HFFc6 (cell line): ENCODE data around the gene TRIP10. TPM values are rescaled to one million over a fixed set of nuclear protein-coding genes. Genes with fewer than 3 reads are reported as not detected.

Source experiments
- DNase-seq: peaks from one replicate; pipeline ENCODE4 v3.0.0-alpha.2; 2018
- H3K27ac Mint-ChIP-seq: 2 replicates; pipeline ENCODE4 v1.8.0; 2020; ENCODE audit warnings: mild to moderate bottlenecking, mixed read lengths
- H3K27me3 Mint-ChIP-seq: 2 replicates; pipeline ENCODE4 v1.8.0; 2021; ENCODE audit warnings: mild to moderate bottlenecking, moderate library complexity, mixed read lengths; ENCODE audit not compliant: insufficient read depth
- H3K36me3 Mint-ChIP-seq: 2 replicates; pipeline ENCODE4 v1.8.0; 2021; ENCODE audit warnings: low read depth, mixed read lengths
- H3K4me1 Mint-ChIP-seq: 2 replicates; pipeline ENCODE4 v1.8.0; 2020; ENCODE audit warnings: low read depth, mixed read lengths
- H3K4me3 Mint-ChIP-seq: 2 replicates; pipeline ENCODE4 v1.8.0; 2020; ENCODE audit warnings: mild to moderate bottlenecking, moderate library complexity, mixed read lengths
- H3K9me3 Mint-ChIP-seq: 2 replicates; pipeline ENCODE4 v1.8.0; 2020; ENCODE audit warnings: mild to moderate bottlenecking, mixed read lengths
- CTCF ChIP-seq: fragments of 200-600 bp; sonication (generic); IDR thresholded peaks from 2 replicates; pipeline ENCODE4 v1.5.0; 2021; ENCODE audit warnings: antibody characterized with exemption, mild to moderate bottlenecking
- total RNA-seq, 6 experiments: library from RNA; stranded (reverse); fragmentation: NEBNext Ultra II Directional; extraction: Animal tissue kit (Norgen Biotek cat#: 25700); gene quantifications; 2 replicates in 1 of 6; 3 replicates in 5 of 6; pipeline ENCODE4 v1.2.3, GENCODE V29; 2021

Gene TRIP10
- total RNA-seq, 6 experiments from 2014 or later = 46.1 to 53.3 (median 48.8) TPM

- Mint-ChIP-seq H3K9me3 (no peaks in the 10 kb centered on the region), H3K27me3 (peaks cover 20% of the 10 kb centered on the region), H3K36me3 (no peaks in the 10 kb centered on the region), H3K4me3 (no peak overlapping the region), H3K4me1 (no peaks in the 10 kb centered on the region), H3K27ac (no peak overlapping the region)
- no peak for DNase-seq
- TF ChIP-seq CTCF = no peak
Observed at GRCh38 chr19:6700586-6701316, 38.7 kb upstream of the TRIP10 start.

- TF ChIP-seq CTCF = no peak
- H3K27ac Mint-ChIP-seq = no peak overlapping the region
Observed at GRCh38 chr19:6705931-6706632, 33.4 kb upstream of the TRIP10 start.

GRCh38 chr19:6706633-6706958 lies 32.9 kb upstream of the TRIP10 start:
- TF ChIP-seq CTCF = no peak
- H3K36me3 Mint-ChIP-seq = no peaks in the 10 kb centered on the region
- H3K27me3 Mint-ChIP-seq = peaks cover 44% of the 10 kb centered on the region
- no peak overlapping the region for H3K4me3 Mint-ChIP-seq
- no peak overlapping the region for H3K27ac Mint-ChIP-seq
- no peaks in the 10 kb centered on the region for H3K9me3 Mint-ChIP-seq
- H3K4me1 Mint-ChIP-seq = no peaks in the 10 kb centered on the region
- no peak for DNase-seq

More at GRCh38 chr19:6705931-6706632, 33.4 kb upstream of the TRIP10 start:
- Mint-ChIP-seq H3K4me1 (no peaks in the 10 kb centered on the region), H3K36me3 (no peaks in the 10 kb centered on the region), H3K9me3 (no peaks in the 10 kb centered on the region), H3K27me3 (peaks cover 40% of the 10 kb centered on the region), H3K4me3 (no peak overlapping the region)
- DNase-seq = no peak

GRCh38 chr19:6707011-6707657 lies 32.3 kb upstream of the TRIP10 start:
- no peak for TF ChIP-seq CTCF
- no peak overlapping the region for H3K4me3 Mint-ChIP-seq
- H3K4me1 Mint-ChIP-seq = no peaks in the 10 kb centered on the region
- no peak for DNase-seq
- H3K27ac Mint-ChIP-seq = no peak overlapping the region
- no peaks in the 10 kb centered on the region for H3K9me3 Mint-ChIP-seq
- peaks cover 46% of the 10 kb centered on the region for H3K27me3 Mint-ChIP-seq
- H3K36me3 Mint-ChIP-seq = no peaks in the 10 kb centered on the region

GRCh38 chr19:6707658-6708018 lies 31.8 kb upstream of the TRIP10 start:
- no peak for DNase-seq

More at GRCh38 chr19:6707658-6708018, 31.8 kb upstream of the TRIP10 start:
- Mint-ChIP-seq H3K27ac (no peak overlapping the region), H3K9me3 (no peaks in the 10 kb centered on the region), H3K36me3 (no peaks in the 10 kb centered on the region), H3K4me1 (no peaks in the 10 kb centered on the region), H3K4me3 (no peak overlapping the region), H3K27me3 (peaks cover 44% of the 10 kb centered on the region)
- no peak for TF ChIP-seq CTCF
